ENCODE measurements around the gene KCNJ6. TPM values are rescaled to one million over a fixed set of nuclear protein-coding genes. Genes with fewer than 3 reads are reported as not detected.

The KCNJ6 gene
- total and polyA plus RNA-seq, 10 of the 15 experiments (the other 5 are each of a cell fraction or from before 2014, with no cell fraction given): 0.03 to 0.07 (median 0.04) TPM; not detected in 7

- DNase-seq (ENCODE audit: low read depth, low spot score) (no peak), ATAC-seq (no peak), FAIRE-seq (no peak)
- WGBS (ENCODE audit: insufficient coverage, insufficient replicate concordance, low lambda C conversion rate, missing lambda C conversion rate): 18% methylated on average over 9 of the region's 9 CpGs
- ChIA-PET RAD21 (ENCODE audit: unreplicated experiment) (no interaction called here), POLR2A (no interaction called here), SMC1A (ENCODE audit: uncharacterized antibody, unreplicated experiment) (no interaction called here), CTCF (no interaction called here)
- H3K27me3 ChIP-seq (replicated peaks in 1 of 2; ENCODE audit: control insufficient read depth in 2 of 2, insufficient read depth in 2 of 2, low read length in 1 of 2): no peaks in the 10 kb centered on the region
- in situ Hi-C loops (cut with MboI): no loop called here
- no peak overlapping the region for H3K27ac ChIP-seq (ENCODE audit: control insufficient read depth, insufficient read depth)
- H4K20me1 ChIP-seq (ENCODE audit: control insufficient read depth, insufficient read depth): no peaks in the 10 kb centered on the region
- no peak overlapping the region for H3K9ac ChIP-seq (ENCODE audit: control insufficient read depth, insufficient read depth, low read length)
- no peak overlapping the region for H3K4me3 ChIP-seq
- H3K4me1 ChIP-seq (ENCODE audit: control insufficient read depth, insufficient read depth, low read length): no peaks in the 10 kb centered on the region
- BruUV-seq (replicated peaks): no TSS peak
- intact Hi-C loops (cut with micrococcal nuclease; ENCODE audit: unreplicated experiment): no loop called here
- H2AFZ ChIP-seq (ENCODE audit: control insufficient read depth, low read depth, low read length): no peak overlapping the region
- no peaks in the 10 kb centered on the region for H3K36me3 ChIP-seq (ENCODE audit: control insufficient read depth in 2 of 2, insufficient read depth in 2 of 2, low read length in 1 of 2)
- H3K79me2 ChIP-seq (ENCODE audit: control insufficient read depth, insufficient read depth, low read length): no peaks in the 10 kb centered on the region
- no peak for TF ChIP-seq EP300 (IDR thresholded peaks at IDR 0.05; ENCODE audit: borderline replicate concordance in 1 of 2, control insufficient read depth in 1 of 2, low read depth in 2 of 2, low read length in 2 of 2)
- no peak for TF ChIP-seq NRF1 (conservative IDR thresholded peaks at IDR 0.05; ENCODE audit: low read depth, low read length)
- no peaks in the 10 kb centered on the region for H3K9me3 ChIP-seq (replicated peaks; ENCODE audit: control insufficient read depth, insufficient read depth, low read length)
- H3K4me2 ChIP-seq (ENCODE audit: control insufficient read depth, insufficient read depth): no peak overlapping the region
Measured at GRCh38 chr21:37937668-37938067, 21.4 kb upstream of the KCNJ6 start.

GRCh38 chr21:37936010-37936785 is 19.9 kb upstream of the KCNJ6 start:
- Histone ChIP-seq H3K36me3 (ENCODE audit: control insufficient read depth in 2 of 2, insufficient read depth in 2 of 2, low read length in 1 of 2) (no peaks in the 10 kb centered on the region), H3K79me2 (ENCODE audit: control insufficient read depth, insufficient read depth, low read length) (no peaks in the 10 kb centered on the region), H3K27me3 (replicated peaks in 1 of 2; ENCODE audit: control insufficient read depth in 2 of 2, insufficient read depth in 2 of 2, low read length in 1 of 2) (no peaks in the 10 kb centered on the region), H3K9ac (ENCODE audit: control insufficient read depth, insufficient read depth, low read length) (no peak overlapping the region), H4K20me1 (ENCODE audit: control insufficient read depth, insufficient read depth) (no peaks in the 10 kb centered on the region), H3K27ac (ENCODE audit: control insufficient read depth, insufficient read depth) (no peak overlapping the region), H3K4me3 (no peak overlapping the region), H2AFZ (ENCODE audit: control insufficient read depth, low read depth, low read length) (no peak overlapping the region), H3K4me1 (ENCODE audit: control insufficient read depth, insufficient read depth, low read length) (no peaks in the 10 kb centered on the region), H3K4me2 (ENCODE audit: control insufficient read depth, insufficient read depth) (no peak overlapping the region), H3K9me3 (replicated peaks; ENCODE audit: control insufficient read depth, insufficient read depth, low read length) (no peaks in the 10 kb centered on the region)
- RAD21 ChIA-PET (ENCODE audit: unreplicated experiment): no interaction called here
- SMC1A ChIA-PET (ENCODE audit: uncharacterized antibody, unreplicated experiment): no interaction called here
- POLR2A ChIA-PET: no interaction called here
- 30% methylated on average over 4 of the region's 4 CpGs for WGBS (ENCODE audit: insufficient coverage, insufficient replicate concordance, low lambda C conversion rate, missing lambda C conversion rate)
- intact Hi-C loops (cut with micrococcal nuclease; ENCODE audit: unreplicated experiment) (no loop called here), in situ Hi-C loops (cut with MboI) (no loop called here)
- no TSS peak for BruUV-seq (replicated peaks)
- ATAC-seq: no peak
- CTCF ChIA-PET: no interaction called here
- FAIRE-seq: no peak
- DNase-seq (ENCODE audit: low read depth, low spot score): no peak
- TF ChIP-seq POLR2AphosphoS5 (IDR thresholded peaks at IDR 0.05; ENCODE audit: low read length) (no peak), IKZF2 (IDR thresholded peaks at IDR 0.05) (no peak), ATF7 (IDR thresholded peaks at IDR 0.05; ENCODE audit: low read depth) (no peak), ASH2L (IDR thresholded peaks at IDR 0.05; ENCODE audit: borderline replicate concordance, low read depth) (no peak), PKNOX1 (IDR thresholded peaks at IDR 0.05) (no peak), USF1 (IDR thresholded peaks at IDR 0.05; ENCODE audit: borderline replicate concordance, extremely low read length, insufficient read depth, low read depth, low read length) (no peak), ESRRA (IDR thresholded peaks at IDR 0.05; ENCODE audit: low read length) (no peak), CTCF (IDR thresholded peaks at IDR 0.05 in 2 of 3, conservative IDR thresholded peaks at IDR 0.05 in 1 of 3; ENCODE audit: control insufficient read depth in 2 of 3, extremely low read depth in 1 of 3, insufficient read depth in 1 of 3, low read depth in 3 of 3, low read length in 3 of 3) (no peak), TBL1XR1 (IDR thresholded peaks at IDR 0.05; ENCODE audit: low read depth, low read length) (no peak), RELA (IDR thresholded peaks at IDR 0.05; ENCODE audit: borderline replicate concordance, partially characterized antibody) (no peak), DPF2 (IDR thresholded peaks at IDR 0.05) (no peak), SMAD5 (IDR thresholded peaks at IDR 0.05; ENCODE audit: low read depth) (no peak)

Data from GM12878 (cell line).